ENCODE results near the gene ZBTB20.

Gene ZBTB20

DNA sequence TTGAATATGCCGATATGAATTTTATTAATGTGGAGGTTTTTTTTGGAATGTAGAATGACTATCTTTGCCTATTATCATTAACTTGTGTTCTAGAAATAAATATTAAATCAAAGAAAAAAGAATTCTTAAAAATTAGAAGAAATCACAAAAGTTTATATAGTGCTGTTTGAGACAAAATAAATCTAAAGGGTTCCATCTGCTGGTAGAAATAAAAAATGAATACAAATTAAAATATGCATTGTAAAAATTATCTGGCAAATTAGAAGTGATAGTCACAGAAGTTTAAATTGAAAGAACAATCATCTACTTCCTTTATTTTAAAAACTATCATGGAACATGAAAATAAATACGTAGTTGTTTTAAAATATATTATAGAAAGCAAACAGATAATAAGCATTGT lies 22.7 kb upstream of the ZBTB20 start:
- Histone ChIP-seq H3K27me3 (no peaks in the 10 kb centered on the region), H3K4me1 (no peaks in the 10 kb centered on the region; the same call in none of the 2 replicates), H3K4me3 (ENCODE audit: low read depth, low read length) (no peak overlapping the region), H3K36me3 (no peaks in the 10 kb centered on the region), H3K9me3 (no peaks in the 10 kb centered on the region)
- no peak for TF ChIP-seq CTCF (IDR thresholded peaks at IDR 0.05; ENCODE audit: low read depth, low read length)
- DNase-seq, result no peak

DNA sequence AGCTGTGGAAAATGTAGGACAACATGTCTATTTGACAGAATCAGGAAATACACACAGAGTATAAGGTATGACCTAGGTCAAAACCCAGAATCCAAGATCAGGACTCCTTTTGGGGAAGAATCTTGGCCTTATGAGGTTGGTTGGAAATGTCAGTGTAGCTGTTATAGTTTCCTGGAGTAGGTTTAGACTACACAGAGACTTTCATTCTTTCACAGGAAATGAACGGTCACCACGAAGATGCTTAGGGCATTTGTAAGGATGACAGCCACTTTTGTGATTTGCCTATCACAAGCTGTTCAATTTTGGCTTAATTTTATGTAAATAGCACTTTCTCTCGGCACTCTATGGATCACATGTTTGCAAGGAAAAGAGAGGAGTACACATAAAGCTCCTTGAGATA lies 18.6 kb upstream of the ZBTB20 start:
- TF ChIP-seq CTCF (IDR thresholded peaks at IDR 0.05; ENCODE audit: low read depth, low read length), result no peak
- DNase-seq, result no peak
- H3K4me1 ChIP-seq, result no peaks in the 10 kb centered on the region; the same call in 1 of the 2 replicates
- no peak overlapping the region for H3K4me3 ChIP-seq (ENCODE audit: low read depth, low read length)
- H3K9me3 ChIP-seq, result no peaks in the 10 kb centered on the region
- H3K27me3 ChIP-seq, result no peaks in the 10 kb centered on the region
- H3K36me3 ChIP-seq, result no peaks in the 10 kb centered on the region

- DNase-seq, result no peak
- Histone ChIP-seq H3K36me3 (no peaks in the 10 kb centered on the region), H3K4me1 (no peaks in the 10 kb centered on the region; the same call in 1 of the 2 replicates), H3K9me3 (no peaks in the 10 kb centered on the region), H3K27me3 (no peaks in the 10 kb centered on the region), H3K4me3 (ENCODE audit: low read depth, low read length) (no peak overlapping the region)
- no peak for TF ChIP-seq CTCF (IDR thresholded peaks at IDR 0.05; ENCODE audit: low read depth, low read length)
Measured at GRCh38 chr3:115165266-115165665, 18.2 kb upstream of the ZBTB20 start.

GRCh38 chr3:115164374-115165221 lies 17.5 kb upstream of the ZBTB20 start:
- Histone ChIP-seq H3K27me3 (no peaks in the 10 kb centered on the region), H3K9me3 (no peaks in the 10 kb centered on the region), H3K4me1 (no peaks in the 10 kb centered on the region; the same call in 1 of the 2 replicates), H3K4me3 (ENCODE audit: low read depth, low read length) (no peak overlapping the region), H3K36me3 (no peaks in the 10 kb centered on the region)
- no peak for TF ChIP-seq CTCF (IDR thresholded peaks at IDR 0.05; ENCODE audit: low read depth, low read length)
- no peak for DNase-seq

- no peaks in the 10 kb centered on the region for H3K9me3 ChIP-seq
- H3K4me1 ChIP-seq, result no peaks in the 10 kb centered on the region
- TF ChIP-seq CTCF (IDR thresholded peaks at IDR 0.05; ENCODE audit: low read depth, low read length), result no peak
- no peaks in the 10 kb centered on the region for H3K27me3 ChIP-seq
- no peak for DNase-seq
- H3K36me3 ChIP-seq, result no peaks in the 10 kb centered on the region
- H3K4me3 ChIP-seq (ENCODE audit: low read depth, low read length), result no peak overlapping the region
Measured at GRCh38 chr3:115162759-115163158, 15.7 kb upstream of the ZBTB20 start.

DNA sequence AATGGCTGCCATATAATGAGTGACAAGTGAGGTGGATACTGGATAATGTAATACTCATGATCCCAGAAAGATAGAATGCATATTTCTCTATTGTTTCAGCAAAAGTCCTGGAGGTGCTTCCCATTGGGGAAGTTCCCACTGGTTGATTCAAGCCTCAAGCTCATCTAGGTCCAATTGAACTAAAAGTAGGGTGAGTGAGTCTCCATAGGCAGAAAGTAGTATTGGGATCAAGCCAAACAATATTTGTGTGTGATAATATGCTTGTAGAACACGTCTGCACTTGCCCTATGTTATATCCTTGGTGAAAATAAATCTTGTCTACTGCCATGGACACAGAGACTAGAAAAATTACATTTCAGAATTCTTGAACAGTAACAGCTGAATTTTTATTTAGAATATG lies 14.8 kb upstream of the ZBTB20 start:
- no peak for DNase-seq
- no peaks in the 10 kb centered on the region for H3K9me3 ChIP-seq
- TF ChIP-seq CTCF (IDR thresholded peaks at IDR 0.05; ENCODE audit: low read depth, low read length), result no peak
- no peaks in the 10 kb centered on the region for H3K27me3 ChIP-seq
- no peaks in the 10 kb centered on the region for H3K4me1 ChIP-seq
- H3K36me3 ChIP-seq, result no peaks in the 10 kb centered on the region
- no peak overlapping the region for H3K4me3 ChIP-seq (ENCODE audit: low read depth, low read length)
